Central memory CD8-positive, alpha-beta T cell (primary cell): ENCODE results near the gene RGPD8.
"Not testable (repeated sequence)": the region's sequence is repeated elsewhere in the genome, so short reads cannot be mapped to it uniquely, and the experiment has no call there.

ENCODE experiments used
- ATAC-seq: fragments of 150-1000 bp; cut with Tn5 transposase; replicated peaks from 2 replicates; pipeline ENCODE4 v1.10.0; 2022; ENCODE audit warnings: mild to moderate bottlenecking, moderate FRiP score, moderate number of reproducible peaks; ENCODE audit not compliant: poor library complexity, severe bottlenecking; ENCODE audit errors: extremely low read depth
- DNase-seq, 2 donors: peaks; one replicate each; pipeline ENCODE4 v3.0.0; 2021; ENCODE audit warnings: low spot score in 2 of 2
- H3K27ac Mint-ChIP-seq: one replicate; pipeline ENCODE4 v1.8.0; 2022; ENCODE audit warnings: low read depth, mild to moderate bottlenecking, moderate library complexity, mixed read lengths
- H3K27me3 Mint-ChIP-seq: one replicate; pipeline ENCODE4 v1.8.0; 2022; ENCODE audit warnings: mixed read lengths
- H3K36me3 Mint-ChIP-seq: one replicate; pipeline ENCODE4 v1.8.0; 2022; ENCODE audit warnings: mild to moderate bottlenecking, moderate library complexity, mixed read lengths; ENCODE audit not compliant: insufficient read depth
- H3K4me1 Mint-ChIP-seq: one replicate; pipeline ENCODE4 v1.8.0; 2022; ENCODE audit warnings: mixed read lengths
- H3K4me3 Mint-ChIP-seq: one replicate; pipeline ENCODE4 v1.8.0; 2022; ENCODE audit warnings: mild to moderate bottlenecking, moderate library complexity, mixed read lengths
- H3K9me3 Mint-ChIP-seq: one replicate; pipeline ENCODE4 v1.8.0; 2022; ENCODE audit warnings: mixed read lengths

RGPD8 gene

GRCh38 chr2:112459372-112459771, 25.9 kb upstream of the RGPD8 start:
- Mint-ChIP-seq H3K4me1 (no peaks in the 10 kb centered on the region), H3K4me3 (no peak overlapping the region), H3K9me3 (no peaks in the 10 kb centered on the region), H3K36me3 (no peaks in the 10 kb centered on the region), H3K27ac (no peak overlapping the region), H3K27me3 (peaks cover 29% of the 10 kb centered on the region)
- ATAC-seq (no peak), DNase-seq (no peak)

- DNase-seq (no peak), ATAC-seq (no peak)
- H3K9me3 Mint-ChIP-seq = no peaks in the 10 kb centered on the region
- no peaks in the 10 kb centered on the region for H3K27me3 Mint-ChIP-seq
- no peaks in the 10 kb centered on the region for H3K4me1 Mint-ChIP-seq
- H3K4me3 Mint-ChIP-seq = no peak overlapping the region
- no peak overlapping the region for H3K27ac Mint-ChIP-seq
- H3K36me3 Mint-ChIP-seq = no peaks in the 10 kb centered on the region
These were observed 21.1 kb upstream of the RGPD8 start for GRCh38 chr2:112454586-112454985.

- Mint-ChIP-seq H3K4me3 (no peak overlapping the region), H3K36me3 (no peaks in the 10 kb centered on the region), H3K27me3 (no peaks in the 10 kb centered on the region), H3K27ac (no peak overlapping the region), H3K9me3 (no peaks in the 10 kb centered on the region), H3K4me1 (no peaks in the 10 kb centered on the region)
- DNase-seq = no peak
- ATAC-seq = no peak
These were observed 17.9 kb upstream of the RGPD8 start for GRCh38 chr2:112451317-112451716.

GRCh38 chr2:112449854-112450253, 16.4 kb upstream of the RGPD8 start:
- Mint-ChIP-seq H3K4me1 (no peaks in the 10 kb centered on the region), H3K27me3 (no peaks in the 10 kb centered on the region), H3K4me3 (no peak overlapping the region), H3K36me3 (no peaks in the 10 kb centered on the region), H3K27ac (no peak overlapping the region), H3K9me3 (no peaks in the 10 kb centered on the region)
- ATAC-seq = no peak
- DNase-seq = no peak

DNA sequence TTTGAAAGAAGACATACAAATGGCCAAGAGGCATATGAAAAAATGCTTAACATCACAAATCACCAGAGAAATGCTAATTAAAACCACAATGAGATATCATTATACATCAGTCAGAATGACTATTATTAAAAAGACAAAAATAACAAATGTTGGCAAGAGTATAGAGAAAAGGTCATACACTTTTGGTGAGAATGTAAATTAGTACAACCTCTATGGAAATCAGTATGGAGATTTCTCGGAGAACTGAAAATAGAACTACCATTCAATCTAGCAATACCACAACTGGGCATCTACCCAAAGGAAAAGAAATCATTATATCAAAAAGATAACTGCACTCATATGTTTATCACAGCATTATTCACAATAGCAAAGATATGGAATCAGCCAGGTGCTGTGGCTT, 10.8 kb upstream of the RGPD8 start:
- H3K27me3 Mint-ChIP-seq = peaks cover 26% of the 10 kb centered on the region
- not testable (repeated sequence) for H3K36me3 Mint-ChIP-seq, DNase-seq, H3K4me3 Mint-ChIP-seq, H3K4me1 Mint-ChIP-seq, H3K27ac Mint-ChIP-seq, ATAC-seq, H3K9me3 Mint-ChIP-seq

GRCh38 chr2:112438603-112439261, 5.3 kb upstream of the RGPD8 start:
- ATAC-seq, H3K4me3 Mint-ChIP-seq, H3K27ac Mint-ChIP-seq, DNase-seq, H3K36me3 Mint-ChIP-seq, H3K9me3 Mint-ChIP-seq, H3K4me1 Mint-ChIP-seq: not testable (repeated sequence)
- H3K27me3 Mint-ChIP-seq = peaks cover 44% of the 10 kb centered on the region

- not testable (repeated sequence) for H3K4me3 Mint-ChIP-seq, H3K36me3 Mint-ChIP-seq, ATAC-seq, H3K27ac Mint-ChIP-seq, H3K4me1 Mint-ChIP-seq, H3K9me3 Mint-ChIP-seq, DNase-seq
- peaks cover 41% of the 10 kb centered on the region for H3K27me3 Mint-ChIP-seq
These were observed 4.0 kb upstream of the RGPD8 start for GRCh38 chr2:112437405-112437831.

DNA sequence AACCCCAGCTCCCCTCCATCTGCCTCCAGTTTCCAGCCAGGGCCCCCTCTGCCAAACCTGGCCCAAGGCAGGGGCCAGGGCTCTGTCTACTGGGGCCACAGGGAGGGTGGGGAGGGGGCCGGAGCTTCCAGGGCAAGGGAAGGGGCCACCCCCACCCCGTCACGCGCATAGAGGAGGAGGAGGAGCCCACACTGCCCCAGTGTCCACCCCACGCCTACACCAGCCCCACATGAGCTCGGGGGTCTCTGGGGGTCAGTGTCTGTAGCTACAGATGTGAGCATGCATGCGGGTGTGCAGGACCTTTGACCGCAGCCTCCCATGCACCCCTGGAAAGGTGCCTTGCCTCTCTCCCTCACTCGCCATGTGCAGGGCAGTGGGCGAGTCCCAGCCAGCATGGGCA, 3.5 kb upstream of the RGPD8 start:
- H3K9me3 Mint-ChIP-seq, H3K4me3 Mint-ChIP-seq, DNase-seq, H3K36me3 Mint-ChIP-seq, H3K4me1 Mint-ChIP-seq, ATAC-seq, H3K27ac Mint-ChIP-seq: not testable (repeated sequence)
- H3K27me3 Mint-ChIP-seq = peaks cover 37% of the 10 kb centered on the region

GRCh38 chr2:112435716-112436431, 2.4 kb upstream of the RGPD8 start:
- H3K27ac Mint-ChIP-seq, H3K9me3 Mint-ChIP-seq, H3K4me1 Mint-ChIP-seq, ATAC-seq, H3K4me3 Mint-ChIP-seq, DNase-seq, H3K36me3 Mint-ChIP-seq: not testable (repeated sequence)
- peaks cover 32% of the 10 kb centered on the region for H3K27me3 Mint-ChIP-seq

DNA sequence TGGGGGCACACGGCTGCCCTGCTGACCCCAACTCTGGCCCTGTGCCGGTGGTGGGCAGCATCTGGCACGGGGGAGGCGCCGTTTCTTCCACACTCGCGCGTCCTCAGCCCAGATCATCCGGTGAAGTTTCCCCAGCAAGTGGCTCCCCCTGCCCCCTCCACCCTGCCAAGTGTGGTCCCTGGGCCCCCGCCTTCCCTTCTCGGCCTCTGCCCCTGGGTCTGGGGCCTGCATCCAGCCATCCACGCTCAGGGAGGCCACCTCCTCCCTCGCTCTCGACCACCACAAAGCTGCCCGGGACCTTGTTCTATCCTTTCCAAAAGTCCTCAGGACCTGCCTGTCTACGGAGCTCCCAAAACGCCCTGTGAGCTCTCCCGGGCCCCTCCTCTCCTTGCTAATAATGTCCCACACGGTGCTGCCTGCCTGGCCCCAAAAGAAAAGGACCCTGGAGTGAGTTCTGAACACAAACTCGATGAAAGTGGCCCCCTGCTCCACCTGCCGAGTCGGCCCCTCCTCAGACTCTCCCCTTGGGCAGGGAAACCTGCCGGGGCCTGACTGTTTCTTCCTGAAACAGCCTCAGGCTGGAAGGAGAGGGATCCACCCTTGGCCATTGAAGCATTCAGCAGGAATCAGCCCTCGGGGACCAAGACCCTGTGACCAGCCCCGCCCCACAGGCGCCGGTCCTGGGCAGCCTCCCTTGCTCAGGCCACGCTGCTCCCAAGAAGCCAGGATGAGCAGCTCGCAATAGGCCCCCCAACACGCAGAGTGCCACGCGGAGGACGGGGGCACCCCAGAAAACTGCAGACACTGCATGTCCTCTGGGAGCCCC, 1.7 kb upstream of the RGPD8 start:
- not testable (repeated sequence) for DNase-seq, H3K27ac Mint-ChIP-seq, H3K36me3 Mint-ChIP-seq, H3K9me3 Mint-ChIP-seq, H3K4me3 Mint-ChIP-seq, ATAC-seq
- H3K4me1 Mint-ChIP-seq = peaks cover 11% of the 10 kb centered on the region
- H3K27me3 Mint-ChIP-seq = peaks cover 26% of the 10 kb centered on the region

DNA sequence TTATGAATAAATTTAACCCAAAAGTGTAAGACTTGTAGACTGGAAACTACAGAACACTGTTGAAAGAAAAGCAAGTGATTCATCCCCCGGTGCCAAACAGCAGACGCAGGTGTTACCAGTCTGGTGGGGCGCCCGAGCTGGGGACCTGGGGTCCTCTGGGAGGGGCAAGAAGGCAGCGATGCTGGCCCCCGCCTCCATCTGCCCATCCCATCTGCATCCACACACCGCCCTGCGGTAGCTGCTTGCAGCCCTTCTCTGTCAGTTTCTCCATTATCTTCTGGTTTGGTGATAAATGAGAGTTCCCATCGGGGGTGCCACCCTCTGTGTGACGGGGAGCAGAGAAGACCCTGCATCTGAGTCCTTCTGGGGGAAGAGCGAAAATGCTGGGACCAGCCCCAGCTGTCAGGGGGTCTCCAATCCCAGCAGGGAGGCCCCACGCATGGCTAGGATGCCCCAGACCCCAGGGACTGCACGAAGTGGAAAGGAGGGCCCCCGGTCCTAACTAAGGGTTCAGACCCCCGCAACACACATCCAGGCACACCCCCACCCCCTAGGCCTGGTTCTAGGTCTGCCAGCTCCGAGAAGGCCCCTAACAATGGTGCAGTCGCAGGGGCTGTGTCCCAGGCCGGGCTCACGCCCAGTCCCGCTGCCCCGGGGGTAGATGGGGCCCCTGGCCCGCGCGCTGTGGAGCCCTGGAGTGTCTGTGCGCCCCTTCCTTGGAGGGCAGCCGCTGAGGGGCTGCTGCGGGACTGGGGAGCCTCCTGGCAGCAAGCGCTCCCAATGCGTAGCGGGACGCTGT, 686 bp upstream of the RGPD8 start:
- Mint-ChIP-seq H3K27ac (peak overlapping the region; percentile 80), H3K4me1 (peaks cover 15% of the 10 kb centered on the region), H3K4me3 (peak overlapping the region; percentile 75), H3K36me3 (peaks cover 5% of the 10 kb centered on the region), H3K27me3 (peaks cover 16% of the 10 kb centered on the region), H3K9me3 (no peaks in the 10 kb centered on the region)
- ATAC-seq (no peak), DNase-seq (no peak)
